Stimulated activated CD4-positive, alpha-beta T cell treated with anti-CD3 and anti-CD28 coated beads, Interleukin-1b, Interleukin-23, amount 100 ng/mL, for 48 hours (primary cell): ENCODE data around the gene GEMIN2.
"Not testable (repeated sequence)": the region's sequence is repeated elsewhere in the genome, so short reads cannot be mapped to it uniquely, and the experiment has no call there.

Experiments
- DNase-seq: peaks from one replicate; pipeline ENCODE4 v3.0.0-alpha.2; 2020

The GEMIN2 gene

GRCh38 chr14:39114073-39114838 is at the start of gene GEMIN2:
Gene GEMIN2 (plus strand): TSS chr14:39114323. CDS start chr14:39114339, 16 bp downstream.
- DNase-seq = peak; percentile 95

GRCh38 chr14:39069169-39069805 is 44.8 kb upstream of the GEMIN2 start:
- DNase-seq = not testable (repeated sequence)

GRCh38 chr14:39069923-39070322 is 44.2 kb upstream of the GEMIN2 start:
- DNase-seq = no peak

GRCh38 chr14:39071096-39071495 is 43.0 kb upstream of the GEMIN2 start:
- no peak for DNase-seq

- no peak for DNase-seq
Measured at GRCh38 chr14:39080886-39081285, 33.2 kb upstream of the GEMIN2 start.

- DNase-seq = no peak
Measured at GRCh38 chr14:39083127-39083526, 31.0 kb upstream of the GEMIN2 start.

GRCh38 chr14:39085933-39086332 is 28.2 kb upstream of the GEMIN2 start:
- DNase-seq = no peak

- no peak for DNase-seq
Measured at GRCh38 chr14:39087493-39087892, 26.6 kb upstream of the GEMIN2 start.

GRCh38 chr14:39090548-39091111 is 23.5 kb upstream of the GEMIN2 start:
- DNase-seq = no peak

- no peak for DNase-seq
Measured at GRCh38 chr14:39091716-39092115, 22.4 kb upstream of the GEMIN2 start.

- no peak for DNase-seq
Measured at GRCh38 chr14:39094515-39094914, 19.6 kb upstream of the GEMIN2 start.

- peak; percentile 29 for DNase-seq
Measured at GRCh38 chr14:39097159-39097558, 17.0 kb upstream of the GEMIN2 start.

GRCh38 chr14:39099215-39099614 is 14.9 kb upstream of the GEMIN2 start:
- DNase-seq = not testable (repeated sequence)

GRCh38 chr14:39099748-39100147 is 14.4 kb upstream of the GEMIN2 start:
- no peak for DNase-seq

- no peak for DNase-seq
Measured at GRCh38 chr14:39102265-39102968, 11.7 kb upstream of the GEMIN2 start.

GRCh38 chr14:39102969-39103957 is 10.9 kb upstream of the GEMIN2 start, which contains the start of gene SEC23A:
Gene SEC23A (minus strand): TSS chr14:39103235. CDS start chr14:39096118, 7,117 bp downstream.
- peak; percentile 82 for DNase-seq

GRCh38 chr14:39104078-39104801 is 9.9 kb upstream of the GEMIN2 start:
- DNase-seq = not testable (repeated sequence)

- no peak for DNase-seq
Measured at GRCh38 chr14:39107591-39107996, 6.5 kb upstream of the GEMIN2 start.

- no peak for DNase-seq
Measured at GRCh38 chr14:39108791-39109190, 5.3 kb upstream of the GEMIN2 start.

GRCh38 chr14:39109893-39110715 is 4.0 kb upstream of the GEMIN2 start:
- no peak for DNase-seq
